Esophagus muscularis mucosa (tissue), 4 donors: ENCODE measurements around the gene MAPKAP1.

Source experiments
- EP300 ChIP-seq: sonication (generic); formaldehyde crosslinking; IDR thresholded peaks from one replicate; pipeline ENCODE4 v1.6.1; 2017; ENCODE audit warnings: antibody characterized with exemption
- POLR2A ChIP-seq: fragments of 450-650 bp; IDR thresholded peaks from one replicate; pipeline ENCODE4 v1.6.1; 2017; ENCODE audit warnings: antibody characterized with exemption, moderate library complexity, mild to moderate bottlenecking, low read depth
- POLR2AphosphoS5 ChIP-seq, 2 donors: sonication (generic); formaldehyde crosslinking; IDR thresholded peaks; one replicate each; pipeline ENCODE4 v1.6.1; 2017; ENCODE audit warnings: antibody characterized with exemption in 2 of 2
- TF ChIP-seq, protein P1 (sequence below), 3 experiments: fragments of 200-600 bp in 2 of 3; fragments of 450-650 bp in 1 of 3; sonication (generic) in 2 of 3; IDR thresholded peaks; one replicate each; pipeline ENCODE4 v1.5.1; 2017 to 2019; ENCODE audit warnings: antibody characterized with exemption in 3 of 3, mild to moderate bottlenecking in 2 of 3, moderate library complexity in 1 of 3

DNA sequence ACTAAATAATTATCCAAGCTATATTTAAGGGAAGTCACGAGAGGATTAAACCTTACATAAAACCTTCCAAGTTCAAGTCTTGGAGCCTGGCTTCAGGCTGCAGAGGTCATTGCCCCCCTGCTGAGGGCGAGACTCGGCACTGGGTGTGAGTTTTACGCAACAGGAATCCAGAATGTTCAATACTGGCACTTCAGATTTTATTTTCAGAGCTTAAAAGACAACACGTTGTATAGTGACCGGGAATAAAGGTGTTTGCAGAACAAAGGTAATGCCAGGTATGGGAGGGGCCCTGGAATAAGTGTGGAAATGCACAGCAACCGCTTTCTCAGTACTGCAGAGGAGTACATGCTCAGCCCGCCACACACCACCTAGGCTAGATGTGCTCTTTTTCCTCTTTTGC lies 238.4 kb downstream of the MAPKAP1 start:
- TF ChIP-seq, protein P1, sequence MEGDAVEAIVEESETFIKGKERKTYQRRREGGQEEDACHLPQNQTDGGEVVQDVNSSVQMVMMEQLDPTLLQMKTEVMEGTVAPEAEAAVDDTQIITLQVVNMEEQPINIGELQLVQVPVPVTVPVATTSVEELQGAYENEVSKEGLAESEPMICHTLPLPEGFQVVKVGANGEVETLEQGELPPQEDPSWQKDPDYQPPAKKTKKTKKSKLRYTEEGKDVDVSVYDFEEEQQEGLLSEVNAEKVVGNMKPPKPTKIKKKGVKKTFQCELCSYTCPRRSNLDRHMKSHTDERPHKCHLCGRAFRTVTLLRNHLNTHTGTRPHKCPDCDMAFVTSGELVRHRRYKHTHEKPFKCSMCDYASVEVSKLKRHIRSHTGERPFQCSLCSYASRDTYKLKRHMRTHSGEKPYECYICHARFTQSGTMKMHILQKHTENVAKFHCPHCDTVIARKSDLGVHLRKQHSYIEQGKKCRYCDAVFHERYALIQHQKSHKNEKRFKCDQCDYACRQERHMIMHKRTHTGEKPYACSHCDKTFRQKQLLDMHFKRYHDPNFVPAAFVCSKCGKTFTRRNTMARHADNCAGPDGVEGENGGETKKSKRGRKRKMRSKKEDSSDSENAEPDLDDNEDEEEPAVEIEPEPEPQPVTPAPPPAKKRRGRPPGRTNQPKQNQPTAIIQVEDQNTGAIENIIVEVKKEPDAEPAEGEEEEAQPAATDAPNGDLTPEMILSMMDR (IDR thresholded peaks at IDR 0.05), result no peak
- TF ChIP-seq POLR2AphosphoS5 (IDR thresholded peaks at IDR 0.05), result no peak
- no peak for TF ChIP-seq POLR2A
- no peak for TF ChIP-seq EP300
